HEK293 (cell line): ENCODE measurements around the gene CNN1.

ENCODE experiments used
- EGR2 ChIP-seq: fragments of 450-650 bp; formaldehyde crosslinking; IDR thresholded peaks from 2 replicates; pipeline ENCODE4 v1.5.1; 2016; ENCODE audit warnings: low read depth, missing biosample characterization, missing genetic modification characterization
- GFI1B ChIP-seq: fragments of 450-650 bp; formaldehyde crosslinking; IDR thresholded peaks from 2 replicates; pipeline ENCODE4 v1.5.1; 2016; ENCODE audit warnings: missing biosample characterization, missing genetic modification characterization
- KLF7 ChIP-seq: fragments of 450-650 bp; formaldehyde crosslinking; IDR thresholded peaks from 2 replicates; pipeline ENCODE4 v1.5.1; 2016; ENCODE audit warnings: missing biosample characterization, missing genetic modification characterization, borderline replicate concordance
- SCRT2 ChIP-seq: fragments of 450-650 bp; formaldehyde crosslinking; IDR thresholded peaks from 2 replicates; pipeline ENCODE4 v1.5.1; 2016; ENCODE audit warnings: missing biosample characterization, missing genetic modification characterization
- YY1 ChIP-seq: fragments of 450-650 bp; formaldehyde crosslinking; IDR thresholded peaks from 2 replicates; pipeline ENCODE4 v1.5.1; 2018; ENCODE audit warnings: missing biosample characterization, missing genetic modification characterization
- ZFP3 ChIP-seq: fragments of 450-650 bp; formaldehyde crosslinking; IDR thresholded peaks from 2 replicates; pipeline ENCODE4 v1.5.1; 2016; ENCODE audit warnings: low read depth, missing biosample characterization, missing genetic modification characterization
- ZNF10 ChIP-seq: fragments of 450-650 bp; formaldehyde crosslinking; IDR thresholded peaks from 2 replicates; pipeline ENCODE4 v1.5.1; 2017; ENCODE audit warnings: missing biosample characterization, missing genetic modification characterization
- ZNF174 ChIP-seq: fragments of 450-650 bp; formaldehyde crosslinking; IDR thresholded peaks from 2 replicates; pipeline ENCODE4 v1.5.0; 2017; ENCODE audit warnings: missing biosample characterization, mild to moderate bottlenecking, missing genetic modification characterization
- ZNF175 ChIP-seq: fragments of 450-650 bp; formaldehyde crosslinking; IDR thresholded peaks from 2 replicates; pipeline ENCODE4 v1.5.1; 2016; ENCODE audit warnings: missing biosample characterization, missing genetic modification characterization
- ZNF2 ChIP-seq: fragments of 450-650 bp; formaldehyde crosslinking; IDR thresholded peaks from 2 replicates; pipeline ENCODE4 v1.5.1; 2016; ENCODE audit warnings: missing biosample characterization, missing genetic modification characterization
- ZNF23 ChIP-seq: fragments of 450-650 bp; formaldehyde crosslinking; IDR thresholded peaks from 2 replicates; pipeline ENCODE4 v1.5.1; 2016; ENCODE audit warnings: missing biosample characterization, missing genetic modification characterization, borderline replicate concordance
- ZNF292 ChIP-seq: fragments of 450-650 bp; formaldehyde crosslinking; IDR thresholded peaks from 2 replicates; pipeline ENCODE4 v1.5.1; 2016; ENCODE audit warnings: low read depth, missing biosample characterization, missing genetic modification characterization, borderline replicate concordance
- ZNF394 ChIP-seq: fragments of 450-650 bp; formaldehyde crosslinking; IDR thresholded peaks from 2 replicates; pipeline ENCODE4 v1.5.1; 2016; ENCODE audit warnings: missing biosample characterization, missing genetic modification characterization, mild to moderate bottlenecking, moderate library complexity, borderline replicate concordance
- ZNF473 ChIP-seq: fragments of 450-650 bp; formaldehyde crosslinking; IDR thresholded peaks from 2 replicates; pipeline ENCODE4 v1.5.1; 2017; ENCODE audit warnings: missing biosample characterization, missing genetic modification characterization
- ZNF571 ChIP-seq: fragments of 450-650 bp; formaldehyde crosslinking; IDR thresholded peaks from 2 replicates; pipeline ENCODE4 v1.5.0; 2017; ENCODE audit warnings: missing biosample characterization, missing genetic modification characterization
- ZNF624 ChIP-seq: fragments of 450-650 bp; formaldehyde crosslinking; IDR thresholded peaks from 2 replicates; pipeline ENCODE4 v1.5.1; 2017; ENCODE audit warnings: missing biosample characterization, missing genetic modification characterization
- ZNF777 ChIP-seq: fragments of 450-650 bp; formaldehyde crosslinking; IDR thresholded peaks from 2 replicates; pipeline ENCODE4 v1.5.1; 2017; ENCODE audit warnings: missing biosample characterization, missing genetic modification characterization, borderline replicate concordance
- ZNF785 ChIP-seq: fragments of 450-650 bp; formaldehyde crosslinking; IDR thresholded peaks from 2 replicates; pipeline ENCODE4 v1.5.1; 2016; ENCODE audit warnings: missing biosample characterization, missing genetic modification characterization
- ZSCAN16 ChIP-seq: fragments of 450-650 bp; formaldehyde crosslinking; IDR thresholded peaks from 2 replicates; pipeline ENCODE4 v1.5.1; 2016; ENCODE audit warnings: missing biosample characterization, missing genetic modification characterization
- ZSCAN30 ChIP-seq: fragments of 450-650 bp; IDR thresholded peaks from 2 replicates; pipeline ENCODE4 v1.5.1; 2018; ENCODE audit warnings: missing biosample characterization, mild to moderate bottlenecking, missing genetic modification characterization, moderate library complexity
- TF ChIP-seq, protein P1 (sequence below): fragments of 450-650 bp; formaldehyde crosslinking; IDR thresholded peaks from 2 replicates; pipeline ENCODE4 v1.5.1; 2016; ENCODE audit warnings: missing biosample characterization, missing genetic modification characterization
- TF ChIP-seq, protein P2 (sequence below): fragments of 450-650 bp; formaldehyde crosslinking; IDR thresholded peaks from 2 replicates; pipeline ENCODE4 v1.5.1; 2016; ENCODE audit warnings: missing biosample characterization, missing genetic modification characterization
- TF ChIP-seq, protein P3 (sequence below): fragments of 450-650 bp; IDR thresholded peaks from 2 replicates; pipeline ENCODE4 v1.5.1; 2018; ENCODE audit warnings: missing biosample characterization, missing genetic modification characterization
- TF ChIP-seq, protein P4 (sequence below): fragments of 450-650 bp; formaldehyde crosslinking; IDR thresholded peaks from 2 replicates; pipeline ENCODE4 v1.5.1; 2016; ENCODE audit warnings: missing biosample characterization, missing genetic modification characterization
- TF ChIP-seq, protein P5 (sequence below): fragments of 450-650 bp; formaldehyde crosslinking; IDR thresholded peaks from 2 replicates; pipeline ENCODE4 v1.5.0; 2017; ENCODE audit warnings: missing biosample characterization, missing genetic modification characterization, borderline replicate concordance
- TF ChIP-seq, protein P6 (sequence below): fragments of 450-650 bp; formaldehyde crosslinking; IDR thresholded peaks from 2 replicates; pipeline ENCODE4 v1.5.1; 2016; ENCODE audit warnings: missing biosample characterization, missing genetic modification characterization

The CNN1 gene

DNA sequence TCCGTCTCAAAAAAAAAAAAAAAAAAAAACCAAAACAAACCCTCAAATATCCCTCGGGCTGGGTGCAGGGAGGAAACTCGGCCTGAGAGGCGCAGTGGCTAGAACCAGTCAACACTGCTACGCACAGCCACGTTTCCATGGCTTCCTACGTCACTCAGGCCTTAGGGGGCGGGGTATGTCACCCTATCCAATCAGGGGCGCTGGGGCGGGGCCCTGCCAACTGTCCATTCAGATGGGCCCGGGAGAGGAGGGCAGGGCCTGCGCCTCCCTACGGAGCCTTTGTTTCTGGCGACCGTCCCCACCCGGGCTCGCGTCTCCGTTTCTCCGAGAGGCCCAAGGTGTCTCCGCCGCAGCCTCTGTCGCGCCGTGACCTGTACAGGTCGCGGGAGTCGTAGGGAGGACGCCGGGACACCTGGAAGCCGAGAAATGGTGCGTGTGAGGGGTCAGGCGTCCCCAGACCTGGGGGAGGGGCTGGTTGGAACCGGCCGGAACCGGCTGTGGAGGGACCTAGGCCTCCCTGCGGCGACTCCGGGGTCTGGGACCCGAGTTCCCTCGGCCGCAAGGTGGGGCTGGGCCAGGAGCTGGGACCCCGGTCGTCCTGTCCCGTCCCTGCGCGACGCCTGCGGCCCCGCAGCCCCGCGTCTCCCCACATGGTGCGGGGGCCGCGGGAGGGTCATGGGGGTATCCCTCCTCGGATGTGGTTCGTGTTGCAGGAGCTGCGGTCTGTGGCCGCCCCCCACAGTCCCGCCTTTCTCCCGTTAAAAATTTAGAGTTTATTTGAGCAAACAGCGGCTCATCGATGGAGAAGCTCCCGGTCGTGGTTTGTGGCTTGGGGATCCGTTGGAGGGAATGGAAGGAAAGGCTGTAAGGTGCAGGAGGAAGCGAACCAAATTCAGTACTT is 58.8 kb downstream of the CNN1 start, which contains the start of gene ZNF627 (continued):
- TF ChIP-seq ZNF624 (tag by site-specific recombination) (no peak), ZNF174 (tag by site-specific recombination) (no peak), ZNF175 (tag by site-specific recombination) (no peak), ZFP3 (tag by site-specific recombination) (no peak), GFI1B (tag by site-specific recombination) (0 out of 2 replicates have a peak, but pooled peaks have one; percentile 39), ZNF2 (tag by site-specific recombination) (peak; percentile 25; the same call in 1 of the 2 replicates), ZNF777 (tag by site-specific recombination) (no peak), ZNF571 (no peak), ZNF10 (tag by site-specific recombination) (peak; percentile 24; the same call in 1 of the 2 replicates), EGR2 (tag by site-specific recombination) (peak; percentile 10; the same call in 1 of the 2 replicates), ZNF292 (tag by site-specific recombination) (no peak), ZNF785 (0 out of 2 replicates have a peak, but pooled peaks have one; percentile 33), ZSCAN30 (peak; percentile 86; the same call in 1 of the 2 replicates), ZSCAN16 (tag by site-specific recombination) (peak; percentile 48; the same call in 1 of the 2 replicates), ZNF394 (peak; percentile 67; the same call in 1 of the 2 replicates), SCRT2 (tag by site-specific recombination) (no peak), ZNF473 (no peak), ZNF23 (tag by site-specific recombination) (no peak), YY1 (peak; percentile 58; the same call in 1 of the 2 replicates), KLF7 (tag by site-specific recombination) (no peak; the same call in 1 of the 2 replicates)
- TF ChIP-seq, protein P1, sequence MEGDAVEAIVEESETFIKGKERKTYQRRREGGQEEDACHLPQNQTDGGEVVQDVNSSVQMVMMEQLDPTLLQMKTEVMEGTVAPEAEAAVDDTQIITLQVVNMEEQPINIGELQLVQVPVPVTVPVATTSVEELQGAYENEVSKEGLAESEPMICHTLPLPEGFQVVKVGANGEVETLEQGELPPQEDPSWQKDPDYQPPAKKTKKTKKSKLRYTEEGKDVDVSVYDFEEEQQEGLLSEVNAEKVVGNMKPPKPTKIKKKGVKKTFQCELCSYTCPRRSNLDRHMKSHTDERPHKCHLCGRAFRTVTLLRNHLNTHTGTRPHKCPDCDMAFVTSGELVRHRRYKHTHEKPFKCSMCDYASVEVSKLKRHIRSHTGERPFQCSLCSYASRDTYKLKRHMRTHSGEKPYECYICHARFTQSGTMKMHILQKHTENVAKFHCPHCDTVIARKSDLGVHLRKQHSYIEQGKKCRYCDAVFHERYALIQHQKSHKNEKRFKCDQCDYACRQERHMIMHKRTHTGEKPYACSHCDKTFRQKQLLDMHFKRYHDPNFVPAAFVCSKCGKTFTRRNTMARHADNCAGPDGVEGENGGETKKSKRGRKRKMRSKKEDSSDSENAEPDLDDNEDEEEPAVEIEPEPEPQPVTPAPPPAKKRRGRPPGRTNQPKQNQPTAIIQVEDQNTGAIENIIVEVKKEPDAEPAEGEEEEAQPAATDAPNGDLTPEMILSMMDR (tag by site-specific recombination): peak; percentile 86
- TF ChIP-seq, protein P2, sequence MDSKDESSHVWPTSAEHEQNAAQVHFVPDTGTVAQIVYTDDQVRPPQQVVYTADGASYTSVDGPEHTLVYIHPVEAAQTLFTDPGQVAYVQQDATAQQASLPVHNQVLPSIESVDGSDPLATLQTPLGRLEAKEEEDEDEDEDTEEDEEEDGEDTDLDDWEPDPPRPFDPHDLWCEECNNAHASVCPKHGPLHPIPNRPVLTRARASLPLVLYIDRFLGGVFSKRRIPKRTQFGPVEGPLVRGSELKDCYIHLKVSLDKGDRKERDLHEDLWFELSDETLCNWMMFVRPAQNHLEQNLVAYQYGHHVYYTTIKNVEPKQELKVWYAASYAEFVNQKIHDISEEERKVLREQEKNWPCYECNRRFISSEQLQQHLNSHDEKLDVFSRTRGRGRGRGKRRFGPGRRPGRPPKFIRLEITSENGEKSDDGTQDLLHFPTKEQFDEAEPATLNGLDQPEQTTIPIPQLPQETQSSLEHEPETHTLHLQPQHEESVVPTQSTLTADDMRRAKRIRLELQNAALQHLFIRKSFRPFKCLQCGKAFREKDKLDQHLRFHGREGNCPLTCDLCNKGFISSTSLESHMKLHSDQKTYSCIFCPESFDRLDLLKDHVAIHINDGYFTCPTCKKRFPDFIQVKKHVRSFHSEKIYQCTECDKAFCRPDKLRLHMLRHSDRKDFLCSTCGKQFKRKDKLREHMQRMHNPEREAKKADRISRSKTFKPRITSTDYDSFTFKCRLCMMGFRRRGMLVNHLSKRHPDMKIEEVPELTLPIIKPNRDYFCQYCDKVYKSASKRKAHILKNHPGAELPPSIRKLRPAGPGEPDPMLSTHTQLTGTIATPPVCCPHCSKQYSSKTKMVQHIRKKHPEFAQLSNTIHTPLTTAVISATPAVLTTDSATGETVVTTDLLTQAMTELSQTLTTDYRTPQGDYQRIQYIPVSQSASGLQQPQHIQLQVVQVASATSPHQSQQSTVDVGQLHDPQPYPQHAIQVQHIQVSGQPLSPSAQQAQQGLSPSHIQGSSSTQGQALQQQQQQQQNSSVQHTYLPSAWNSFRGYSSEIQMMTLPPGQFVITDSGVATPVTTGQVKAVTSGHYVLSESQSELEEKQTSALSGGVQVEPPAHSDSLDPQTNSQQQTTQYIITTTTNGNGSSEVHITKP: peak; percentile 79
- TF ChIP-seq, protein P3, sequence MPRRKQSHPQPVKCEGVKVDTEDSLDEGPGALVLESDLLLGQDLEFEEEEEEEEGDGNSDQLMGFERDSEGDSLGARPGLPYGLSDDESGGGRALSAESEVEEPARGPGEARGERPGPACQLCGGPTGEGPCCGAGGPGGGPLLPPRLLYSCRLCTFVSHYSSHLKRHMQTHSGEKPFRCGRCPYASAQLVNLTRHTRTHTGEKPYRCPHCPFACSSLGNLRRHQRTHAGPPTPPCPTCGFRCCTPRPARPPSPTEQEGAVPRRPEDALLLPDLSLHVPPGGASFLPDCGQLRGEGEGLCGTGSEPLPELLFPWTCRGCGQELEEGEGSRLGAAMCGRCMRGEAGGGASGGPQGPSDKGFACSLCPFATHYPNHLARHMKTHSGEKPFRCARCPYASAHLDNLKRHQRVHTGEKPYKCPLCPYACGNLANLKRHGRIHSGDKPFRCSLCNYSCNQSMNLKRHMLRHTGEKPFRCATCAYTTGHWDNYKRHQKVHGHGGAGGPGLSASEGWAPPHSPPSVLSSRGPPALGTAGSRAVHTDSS (tag by site-specific recombination): no peak
- TF ChIP-seq, protein P4, sequence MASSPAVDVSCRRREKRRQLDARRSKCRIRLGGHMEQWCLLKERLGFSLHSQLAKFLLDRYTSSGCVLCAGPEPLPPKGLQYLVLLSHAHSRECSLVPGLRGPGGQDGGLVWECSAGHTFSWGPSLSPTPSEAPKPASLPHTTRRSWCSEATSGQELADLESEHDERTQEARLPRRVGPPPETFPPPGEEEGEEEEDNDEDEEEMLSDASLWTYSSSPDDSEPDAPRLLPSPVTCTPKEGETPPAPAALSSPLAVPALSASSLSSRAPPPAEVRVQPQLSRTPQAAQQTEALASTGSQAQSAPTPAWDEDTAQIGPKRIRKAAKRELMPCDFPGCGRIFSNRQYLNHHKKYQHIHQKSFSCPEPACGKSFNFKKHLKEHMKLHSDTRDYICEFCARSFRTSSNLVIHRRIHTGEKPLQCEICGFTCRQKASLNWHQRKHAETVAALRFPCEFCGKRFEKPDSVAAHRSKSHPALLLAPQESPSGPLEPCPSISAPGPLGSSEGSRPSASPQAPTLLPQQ (tag by site-specific recombination): peak; percentile 86
- TF ChIP-seq, protein P5, sequence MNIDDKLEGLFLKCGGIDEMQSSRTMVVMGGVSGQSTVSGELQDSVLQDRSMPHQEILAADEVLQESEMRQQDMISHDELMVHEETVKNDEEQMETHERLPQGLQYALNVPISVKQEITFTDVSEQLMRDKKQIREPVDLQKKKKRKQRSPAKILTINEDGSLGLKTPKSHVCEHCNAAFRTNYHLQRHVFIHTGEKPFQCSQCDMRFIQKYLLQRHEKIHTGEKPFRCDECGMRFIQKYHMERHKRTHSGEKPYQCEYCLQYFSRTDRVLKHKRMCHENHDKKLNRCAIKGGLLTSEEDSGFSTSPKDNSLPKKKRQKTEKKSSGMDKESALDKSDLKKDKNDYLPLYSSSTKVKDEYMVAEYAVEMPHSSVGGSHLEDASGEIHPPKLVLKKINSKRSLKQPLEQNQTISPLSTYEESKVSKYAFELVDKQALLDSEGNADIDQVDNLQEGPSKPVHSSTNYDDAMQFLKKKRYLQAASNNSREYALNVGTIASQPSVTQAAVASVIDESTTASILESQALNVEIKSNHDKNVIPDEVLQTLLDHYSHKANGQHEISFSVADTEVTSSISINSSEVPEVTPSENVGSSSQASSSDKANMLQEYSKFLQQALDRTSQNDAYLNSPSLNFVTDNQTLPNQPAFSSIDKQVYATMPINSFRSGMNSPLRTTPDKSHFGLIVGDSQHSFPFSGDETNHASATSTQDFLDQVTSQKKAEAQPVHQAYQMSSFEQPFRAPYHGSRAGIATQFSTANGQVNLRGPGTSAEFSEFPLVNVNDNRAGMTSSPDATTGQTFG (tag by site-specific recombination): no peak
- TF ChIP-seq, protein P6, sequence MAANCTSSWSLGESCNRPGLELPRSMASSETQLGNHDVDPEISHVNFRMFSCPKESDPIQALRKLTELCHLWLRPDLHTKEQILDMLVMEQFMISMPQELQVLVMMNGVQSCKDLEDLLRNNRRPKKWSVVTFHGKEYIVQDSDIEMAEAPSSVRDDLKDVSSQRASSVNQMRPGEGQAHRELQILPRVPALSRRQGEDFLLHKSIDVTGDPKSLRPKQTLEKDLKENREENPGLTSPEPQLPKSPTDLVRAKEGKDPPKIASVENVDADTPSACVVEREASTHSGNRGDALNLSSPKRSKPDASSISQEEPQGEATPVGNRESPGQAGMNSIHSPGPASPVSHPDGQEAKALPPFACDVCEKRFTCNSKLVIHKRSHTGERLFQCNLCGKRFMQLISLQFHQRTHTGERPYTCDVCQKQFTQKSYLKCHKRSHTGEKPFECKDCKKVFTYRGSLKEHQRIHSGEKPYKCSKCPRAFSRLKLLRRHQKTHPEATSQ (tag by site-specific recombination): peak; percentile 74; the same call in 1 of the 2 replicates
